BJ (cell line): ENCODE measurements around the gene CAMKMT. TPM values are rescaled to one million over a fixed set of nuclear protein-coding genes. Genes with fewer than 3 reads are reported as not detected.

Experiments
- CTCF ChIA-PET: fragments of 350-600 bp; formaldehyde crosslinking; extraction: SDS; loops from one replicate; lab custom pipeline; 2021; ENCODE audit warnings: antibody characterized with exemption, inconsistent platforms; lab: Yijun Ruan, JAX
- POLR2A ChIA-PET: fragments of 300-600 bp; sonication (Branson Sonifier 250); formaldehyde crosslinking; extraction: SDS; loops from one replicate; lab custom pipeline; 2021; ENCODE audit warnings: antibody characterized with exemption; lab: Charles Lee
- DNase-seq: peaks from one replicate; pipeline ENCODE4 v3.0.0-alpha.2; 2011; ENCODE audit warnings: low read depth
- H3K27me3 ChIP-seq: 2 replicates; pipeline ENCODE4 v1.6.0; 2011; ENCODE audit warnings: low read length; ENCODE audit not compliant: control insufficient read depth, insufficient read depth
- H3K36me3 ChIP-seq: 2 replicates; pipeline ENCODE4 v1.5.1; 2011; ENCODE audit warnings: low read length; ENCODE audit not compliant: control insufficient read depth, insufficient read depth
- H3K4me3 ChIP-seq: 2 replicates; pipeline ENCODE4 v1.5.1; 2011; ENCODE audit warnings: low read depth, mild to moderate bottlenecking, control low read depth, low read length
- CTCF ChIP-seq: IDR thresholded peaks from 2 replicates; pipeline ENCODE4 v1.5.1; 2011; ENCODE audit warnings: low read depth, mild to moderate bottlenecking, control low read depth, inconsistent platforms, low read length, moderate library complexity; ENCODE audit not compliant: insufficient read depth
- polyA plus RNA-seq: library from polyadenylated mRNA; depleted of rRNA; stranded (reverse); fragments of >200 nt; gene quantifications from 2 replicates; pipeline ENCODE4 v1.2.3, GENCODE V29; 2011

The CAMKMT gene
- polyA plus RNA-seq, 1 experiment = 2.0 TPM

- ChIA-PET CTCF (interaction anchor here (0.8 kb wide), 1 partner anchor 119 kb away, joined by 3 read pairs; no protein-coding TSS in a partner anchor), POLR2A (interaction anchor here (0.5 kb wide), 1 partner anchor 170 kb away, joined by 15 read pairs; no protein-coding TSS in a partner anchor)
- Histone ChIP-seq H3K4me3 (no peak overlapping the region), H3K27me3 (no peaks in the 10 kb centered on the region), H3K36me3 (no peaks in the 10 kb centered on the region)
- no peak for DNase-seq
- TF ChIP-seq CTCF = no peak
These were observed 237.4 kb downstream of the CAMKMT start for GRCh38 chr2:44599130-44599529.

- no peaks in the 10 kb centered on the region for H3K27me3 ChIP-seq
- no peak overlapping the region for H3K4me3 ChIP-seq
- DNase-seq = no peak
- TF ChIP-seq CTCF = no peak
- CTCF ChIA-PET = interaction anchor here (1.4 kb wide), 1 partner anchor 19 kb away, joined by 5 read pairs; no protein-coding TSS in a partner anchor
- POLR2A ChIA-PET = no interaction called here
- H3K36me3 ChIP-seq = no peaks in the 10 kb centered on the region
These were observed 240.7 kb downstream of the CAMKMT start for GRCh38 chr2:44602446-44602845.

- Histone ChIP-seq H3K27me3 (no peaks in the 10 kb centered on the region), H3K4me3 (no peak overlapping the region), H3K36me3 (no peaks in the 10 kb centered on the region)
- no peak for DNase-seq
- CTCF ChIA-PET = interaction anchor here (0.9 to 1.2 kb wide), 2 partner anchors 11 to 126 kb away, joined by 4 to 5 read pairs; no protein-coding TSS in a partner anchor
- POLR2A ChIA-PET = no interaction called here
- TF ChIP-seq CTCF = no peak
These were observed 243.8 kb downstream of the CAMKMT start for GRCh38 chr2:44605511-44605910.

- no peak for TF ChIP-seq CTCF
- Histone ChIP-seq H3K36me3 (no peaks in the 10 kb centered on the region), H3K4me3 (no peak overlapping the region), H3K27me3 (no peaks in the 10 kb centered on the region)
- ChIA-PET CTCF (no interaction called here), POLR2A (no interaction called here)
- no peak for DNase-seq
These were observed 250.5 kb downstream of the CAMKMT start for GRCh38 chr2:44612276-44612675.

GRCh38 chr2:44614940-44615339 is 253.2 kb downstream of the CAMKMT start:
- Histone ChIP-seq H3K27me3 (no peaks in the 10 kb centered on the region), H3K4me3 (no peak overlapping the region), H3K36me3 (no peaks in the 10 kb centered on the region)
- ChIA-PET CTCF (no interaction called here), POLR2A (no interaction called here)
- no peak for DNase-seq
- TF ChIP-seq CTCF = no peak
